Measurements from ENCODE around the gene SLC5A4. TPM values are rescaled to one million over a fixed set of nuclear protein-coding genes. Genes with fewer than 3 reads are reported as not detected.

SLC5A4 gene
- total RNA-seq, 120 experiments from 2014 or later, result 0.23 to 9.1 (median 0.72) TPM; not detected in 14

Other genes starting within 250 kb of the SLC5A4 start
- gene SLC5A1, start 212.1 kb downstream of the SLC5A4 start, total RNA-seq, result 1 to 10 TPM in 2 of 120 experiments, under 1 TPM in 40, not detected in 78; 0.07 to 1.3 (median 0.21) TPM
- gene C22orf42, start 96.0 kb downstream of the SLC5A4 start, total RNA-seq, result 1 to 10 TPM in 1 of 120 experiments, under 1 TPM in 5, not detected in 114; 0.37 to 1.1 (median 0.49) TPM
- gene RFPL2, start 50.3 kb downstream of the SLC5A4 start, total RNA-seq, result 10 to 100 TPM in 70 of 120 experiments, 1 to 10 TPM in 50; 2.7 to 32.4 (median 11.3) TPM
- 1 to 10 TPM in 29 of 120 experiments, under 1 TPM in 41, not detected in 50; 0.32 to 3.5 (median 0.94) TPM for gene RFPL3, start 102.5 kb upstream of the SLC5A4 start, total RNA-seq
- gene RTCB, start 156.9 kb upstream of the SLC5A4 start, total RNA-seq, result 10 to 100 TPM; 34.6 to 76.6 (median 58.4) TPM
- gene BPIFC, start 209.1 kb upstream of the SLC5A4 start, total RNA-seq, result under 1 TPM in 5 of 120 experiments, not detected in 115; 0.29 to 0.67 (median 0.43) TPM
- 100 to 1,000 TPM in 35 of 120 experiments, 10 to 100 TPM in 85; 54.1 to 217 (median 85.7) TPM for gene FBXO7, start 219.5 kb upstream of the SLC5A4 start, total RNA-seq

All from dorsolateral prefrontal cortex (tissue), 118 donors.